K562 (cell line): ENCODE data around the gene SPAG9. TPM values are rescaled to one million over a fixed set of nuclear protein-coding genes. Genes with fewer than 3 reads are reported as not detected.
A peak's percentile ranks its signal among the peaks of the same experiment; 100 is the strongest.

ENCODE experiments used
- ARID3A ChIP-seq: IDR thresholded peaks from 2 replicates; pipeline ENCODE4 v1.6.1; 2012; ENCODE audit warnings: low read depth, low read length, improper control_type of control experiment, borderline replicate concordance
- ESRRB ChIP-seq: fragments of 250-450 bp; sonication (Bioruptor Pico); IDR thresholded peaks from 2 replicates; pipeline ENCODE4 v1.5.0; 2020; ENCODE audit warnings: mild to moderate bottlenecking, moderate library complexity, borderline replicate concordance
- GTF2F1 ChIP-seq: IDR thresholded peaks from 2 replicates; pipeline ENCODE4 v1.6.1; 2011; ENCODE audit warnings: low read depth, low read length, improper control_type of control experiment
- JUN ChIP-seq, 2 experiments: sonication (generic) in 1 of 2; formaldehyde crosslinking in 1 of 2; IDR thresholded peaks; 2 replicates each; pipeline versions ENCODE4 v1.6.1 to v1.8.0; 2012 to 2022; ENCODE audit warnings: borderline replicate concordance in 2 of 2, mild to moderate bottlenecking in 2 of 2, improper control_type of control experiment in 1 of 2, low read depth in 1 of 2, low read length in 1 of 2, missing genetic modification reagents in 1 of 2
- MCM5 ChIP-seq: fragments of 450-650 bp; IDR thresholded peaks from 2 replicates; pipeline ENCODE4 v1.6.1; 2016; ENCODE audit warnings: low read depth
- MITF ChIP-seq: IDR thresholded peaks from 2 replicates; pipeline ENCODE4 v1.6.1; 2014; ENCODE audit warnings: antibody characterized with exemption
- PHF8 ChIP-seq: fragments of 200-600 bp; sonication (generic); IDR thresholded peaks from 2 replicates; pipeline ENCODE4 v1.6.1; 2012; ENCODE audit warnings: mixed run types, mild to moderate bottlenecking, inconsistent platforms, low read length, moderate library complexity, borderline replicate concordance
- POLR3G ChIP-seq: IDR thresholded peaks from 2 replicates; pipeline ENCODE4 v1.6.1; 2011; ENCODE audit not compliant: insufficient read length, insufficient replicate concordance; ENCODE audit errors: extremely low read depth
- RCOR1 ChIP-seq, 2 experiments: IDR thresholded peaks; 2 replicates each; pipeline ENCODE4 v1.6.1; 2012; ENCODE audit warnings: low read depth in 2 of 2, low read length in 2 of 2, borderline replicate concordance in 1 of 2, improper control_type of control experiment in 1 of 2
- REST ChIP-seq, 2 experiments: fragments of 450-650 bp; formaldehyde crosslinking in 1 of 2; IDR thresholded peaks; 2 replicates each; pipeline versions ENCODE4 v1.4.0 to v1.6.1; 2014 to 2020; ENCODE audit warnings: mild to moderate bottlenecking in 2 of 2, borderline replicate concordance in 1 of 2, low read depth in 1 of 2
- STAT5A ChIP-seq: IDR thresholded peaks from 2 replicates; pipeline ENCODE4 v1.6.1; 2012; ENCODE audit warnings: low read length, inconsistent platforms, borderline replicate concordance
- THRAP3 ChIP-seq: fragments of 450-650 bp; IDR thresholded peaks from 2 replicates; pipeline ENCODE4 v1.6.1; 2016; ENCODE audit warnings: mild to moderate bottlenecking, inconsistent platforms, borderline replicate concordance
- ZNF76 ChIP-seq: fragments of 250-450 bp; sonication (Bioruptor Pico); IDR thresholded peaks from 2 replicates; pipeline ENCODE4 v1.4.0; 2020; ENCODE audit warnings: mild to moderate bottlenecking, moderate library complexity, borderline replicate concordance
- polyA plus RNA-seq, 8 experiments: library from polyadenylated mRNA; depleted of rRNA in 4 of 8; stranded (reverse) in 5 of 8; unstranded in 3 of 8; fragments of >200 nt; fragmentation: Nextera tagmentation in 2 of 8; fragmentation: Illumina TruSeq in 1 of 8; extraction: Ambion mirVana in 2 of 8; extraction: Trizol in 1 of 8; gene quantifications; 2 replicates each; pipeline versions ENCODE4 v1.2.1 to v1.2.3, GENCODE V29; 2011 to 2014; ENCODE audit warnings: inconsistent platforms in 1 of 8, missing spikeins in 1 of 8
- total RNA-seq, 7 experiments: library from RNA; depleted of rRNA in 6 of 7; stranded (reverse); fragments of >200 nt in 6 of 7; fragmentation: Illumina TruSeq in 2 of 7; extraction: Trizol in 2 of 7; gene quantifications; 2 replicates each; pipeline versions ENCODE4 v1.2.1 to v1.2.3, GENCODE V29; 2011 to 2021; ENCODE audit warnings: low replicate concordance in 1 of 7

Gene SPAG9
- total and polyA plus RNA-seq, 9 of the 15 experiments (the other 6 are each of a cell fraction or from before 2014, with no cell fraction given): 12.2 to 99.2 (median 58.2) TPM

- no peak for TF ChIP-seq ARID3A
- peak in 1 of 2 experiments; percentile 76; a peak in 2 of 4 replicates for TF ChIP-seq RCOR1 (IDR thresholded peaks at IDR 0.05; ENCODE audit: borderline replicate concordance in 1 of 2, low read depth in 2 of 2, low read length in 2 of 2)
- TF ChIP-seq JUN (IDR thresholded peaks at IDR 0.05; ENCODE audit: borderline replicate concordance, low read depth, low read length): no peak
- TF ChIP-seq JUN (CRISPR knock-in tag; IDR thresholded peaks at IDR 0.05; ENCODE audit: borderline replicate concordance): no peak
- TF ChIP-seq THRAP3: no peak
- no peak for TF ChIP-seq STAT5A
- TF ChIP-seq PHF8: peak; percentile 89
- TF ChIP-seq MITF: peak; percentile 64; the same call in 1 of the 2 replicates
- TF ChIP-seq ESRRB (CRISPR knock-in tag): no peak
- no peak for TF ChIP-seq MCM5
- TF ChIP-seq REST (IDR thresholded peaks at IDR 0.05; ENCODE audit: borderline replicate concordance): 0 out of 2 replicates have a peak, but pooled peaks have one; percentile 11
- no peak; the same call in 1 of the 2 replicates for TF ChIP-seq REST (CRISPR knock-in tag; IDR thresholded peaks at IDR 0.05; ENCODE audit: low read depth)
- no peak for TF ChIP-seq GTF2F1
- TF ChIP-seq POLR3G: no peak
- TF ChIP-seq ZNF76 (CRISPR knock-in tag): peak; percentile 67; the same call in 1 of the 2 replicates
Observed at GRCh38 chr17:50944054-50944901, 176.4 kb downstream of the SPAG9 start (continued).
